HG03108 (cell line): ENCODE results near the gene ALDH3B1.

ENCODE experiments used
- ATAC-seq: cut with Tn5 transposase; IDR thresholded peaks from one replicate; pipeline ENCODE4 v1.9.1; 2021; ENCODE audit warnings: moderate library complexity; ENCODE audit not compliant: unreplicated experiment

Gene ALDH3B1

DNA sequence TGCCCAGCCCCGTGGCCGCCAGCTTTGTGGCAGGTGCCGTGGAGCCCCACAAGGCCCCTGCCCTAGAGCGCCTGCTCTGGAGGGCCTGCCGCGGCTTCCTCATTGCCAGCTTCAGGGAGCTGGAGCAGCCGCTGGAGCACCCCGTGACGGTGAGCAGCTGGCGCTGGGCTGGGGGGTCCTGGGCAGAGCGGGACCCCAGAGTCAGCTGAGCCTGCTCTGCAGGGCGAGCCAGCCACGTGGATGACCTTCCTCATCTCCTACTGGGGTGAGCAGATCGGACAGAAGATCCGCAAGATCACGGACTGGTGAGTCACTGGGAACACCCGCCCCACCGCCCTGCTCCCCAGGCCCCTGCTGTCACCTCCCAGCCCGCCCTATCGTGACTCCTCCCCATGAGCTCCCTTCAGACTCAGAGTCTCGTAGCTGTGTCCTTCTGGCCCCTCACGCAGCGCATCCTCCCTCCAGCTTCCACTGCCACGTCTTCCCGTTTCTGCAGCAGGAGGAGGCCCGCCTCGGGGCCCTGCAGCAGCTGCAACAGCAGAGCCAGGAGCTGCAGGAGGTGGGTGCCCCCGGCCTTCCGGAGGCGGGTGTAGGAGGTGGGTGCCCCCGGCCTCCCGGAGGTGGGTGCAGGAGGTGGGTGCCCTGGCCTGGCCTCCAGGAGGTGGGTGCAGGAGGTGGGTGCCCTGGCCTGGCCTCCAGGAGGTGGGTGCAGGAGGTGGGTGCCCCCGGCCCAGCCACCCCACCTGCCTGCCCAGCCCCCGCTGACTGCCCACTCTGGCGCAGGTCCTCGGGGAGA is 33.4 kb downstream of the ALDH3B1 start:
- no peak for ATAC-seq

- ATAC-seq: no peak
Observed at GRCh38 chr11:68044145-68044813, 34.2 kb downstream of the ALDH3B1 start.

DNA sequence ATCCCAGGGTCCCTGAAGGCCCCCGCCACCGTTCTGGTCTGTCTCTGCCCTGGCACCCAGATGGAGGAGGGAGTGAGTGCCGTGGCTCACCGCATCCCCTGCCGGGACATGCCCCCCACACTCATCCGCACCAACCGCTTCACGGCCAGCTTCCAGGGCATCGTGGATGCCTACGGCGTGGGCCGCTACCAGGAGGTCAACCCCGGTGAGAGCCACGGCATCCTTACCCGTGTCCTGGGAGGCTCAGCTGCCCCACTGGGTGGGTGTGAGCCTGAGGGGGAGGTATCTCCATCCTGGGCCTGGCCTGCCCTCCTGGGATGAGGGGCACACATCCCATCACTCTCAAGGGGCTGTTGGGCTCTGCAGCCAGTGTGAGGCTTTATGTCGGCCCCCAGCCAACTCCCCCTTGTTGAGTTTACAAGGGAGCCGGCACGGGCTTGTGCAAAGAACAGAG is 34.8 kb downstream of the ALDH3B1 start:
- ATAC-seq: no peak

- no peak for ATAC-seq
Observed at GRCh38 chr11:68047437-68048290, 37.5 kb downstream of the ALDH3B1 start.

GRCh38 chr11:68048681-68049508 is 38.8 kb downstream of the ALDH3B1 start:
- no peak for ATAC-seq

DNA sequence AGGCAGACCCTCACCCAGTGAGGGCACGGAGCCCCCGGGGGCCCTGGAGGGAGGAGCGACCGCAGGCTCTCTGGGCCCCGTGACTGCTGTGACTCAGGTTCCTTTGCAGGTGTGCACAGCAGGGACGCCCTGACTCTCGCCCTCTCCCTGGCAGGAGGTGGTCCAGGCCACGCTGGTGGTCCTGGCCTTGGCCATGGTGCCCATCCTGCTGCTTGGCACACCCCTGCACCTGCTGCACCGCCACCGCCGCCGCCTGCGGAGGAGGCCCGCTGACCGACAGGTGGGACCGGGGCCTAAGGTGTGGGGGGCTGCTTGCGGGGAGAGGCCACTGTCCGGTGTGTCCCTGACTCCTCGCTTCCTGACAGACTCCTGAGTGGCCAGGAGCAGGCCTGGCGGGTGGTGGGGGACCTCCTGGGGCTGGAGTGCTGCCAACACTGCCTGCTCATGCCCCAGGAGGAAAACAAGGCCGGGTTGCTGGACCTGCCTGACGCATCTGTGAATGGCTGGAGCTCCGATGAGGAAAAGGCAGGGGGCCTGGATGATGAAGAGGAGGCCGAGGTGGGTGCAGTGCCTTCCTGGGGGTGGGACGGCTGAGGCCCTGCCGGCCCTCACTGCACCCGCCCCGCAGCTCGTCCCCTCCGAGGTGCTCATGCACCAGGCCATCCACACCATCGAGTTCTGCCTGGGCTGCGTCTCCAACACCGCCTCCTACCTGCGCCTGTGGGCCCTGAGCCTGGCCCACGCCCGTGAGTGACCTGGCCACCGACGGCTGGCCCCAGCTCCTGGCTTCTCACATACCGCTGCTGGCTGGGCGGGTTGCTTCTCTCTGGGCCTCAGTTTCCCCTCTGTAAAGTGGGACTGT is 39.6 kb downstream of the ALDH3B1 start:
- ATAC-seq: no peak

DNA sequence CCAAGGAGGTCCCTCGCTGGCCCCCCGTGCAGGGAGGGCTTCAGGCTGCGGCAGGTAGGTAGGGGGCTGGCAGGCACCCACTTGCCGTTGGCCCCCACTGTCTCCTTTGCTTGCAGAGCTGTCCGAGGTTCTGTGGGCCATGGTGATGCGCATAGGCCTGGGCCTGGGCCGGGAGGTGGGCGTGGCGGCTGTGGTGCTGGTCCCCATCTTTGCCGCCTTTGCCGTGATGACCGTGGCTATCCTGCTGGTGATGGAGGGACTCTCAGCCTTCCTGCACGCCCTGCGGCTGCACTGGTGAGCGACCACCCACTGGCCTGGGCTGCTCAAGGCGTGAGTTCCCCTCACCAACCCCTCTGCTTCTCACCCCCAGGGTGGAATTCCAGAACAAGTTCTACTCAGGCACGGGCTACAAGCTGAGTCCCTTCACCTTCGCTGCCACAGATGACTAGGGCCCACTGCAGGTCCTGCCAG is 40.3 kb downstream of the ALDH3B1 start:
- no peak for ATAC-seq

DNA sequence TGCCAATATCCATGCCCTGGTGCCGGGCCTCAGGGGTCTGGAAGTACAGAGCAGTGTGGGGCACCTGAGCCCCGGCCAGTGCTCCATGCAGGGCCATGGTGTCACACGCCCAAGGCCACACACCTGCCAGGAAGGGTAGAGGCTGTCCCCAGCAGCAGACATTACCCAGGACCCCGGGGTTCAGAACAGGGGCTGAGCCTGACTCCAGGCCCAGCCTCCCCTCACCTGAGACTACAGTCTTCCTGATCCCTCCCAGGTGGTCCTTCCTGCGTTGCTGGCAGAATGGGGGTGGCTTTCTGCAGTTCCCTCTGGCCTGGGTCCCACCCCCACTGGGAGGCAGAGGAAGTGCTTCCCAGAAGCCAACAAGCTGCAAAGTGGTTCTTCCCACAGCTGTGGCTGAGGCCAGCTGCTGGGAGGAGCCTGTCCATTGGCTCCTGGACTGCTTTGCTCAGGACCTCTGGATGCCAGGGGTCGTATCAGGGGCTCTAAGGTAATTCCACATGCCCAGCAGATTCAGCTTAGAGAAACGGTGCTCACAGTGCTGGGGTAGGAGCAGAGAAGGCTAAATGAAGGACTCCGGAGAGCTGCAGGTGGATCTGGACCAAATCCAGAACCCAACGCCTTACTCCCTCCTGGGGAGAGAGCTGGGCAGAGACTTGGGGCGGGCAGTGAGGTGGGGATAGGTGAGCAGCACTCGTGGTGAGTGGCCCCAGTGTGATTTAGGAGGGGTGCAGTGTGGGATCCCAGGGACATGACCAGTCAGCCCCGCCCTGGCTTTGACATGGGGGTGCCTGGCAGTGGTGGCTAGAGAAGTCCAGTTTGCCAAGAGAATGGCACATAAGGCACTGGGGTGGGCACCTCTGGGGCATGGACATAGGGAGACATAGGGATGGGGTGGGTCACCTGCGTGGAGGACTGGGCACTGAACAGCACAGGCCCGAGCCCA is 41.3 kb downstream of the ALDH3B1 start:
- no peak for ATAC-seq

- ATAC-seq: no peak
Observed at GRCh38 chr11:68052137-68052873, 42.2 kb downstream of the ALDH3B1 start.

DNA sequence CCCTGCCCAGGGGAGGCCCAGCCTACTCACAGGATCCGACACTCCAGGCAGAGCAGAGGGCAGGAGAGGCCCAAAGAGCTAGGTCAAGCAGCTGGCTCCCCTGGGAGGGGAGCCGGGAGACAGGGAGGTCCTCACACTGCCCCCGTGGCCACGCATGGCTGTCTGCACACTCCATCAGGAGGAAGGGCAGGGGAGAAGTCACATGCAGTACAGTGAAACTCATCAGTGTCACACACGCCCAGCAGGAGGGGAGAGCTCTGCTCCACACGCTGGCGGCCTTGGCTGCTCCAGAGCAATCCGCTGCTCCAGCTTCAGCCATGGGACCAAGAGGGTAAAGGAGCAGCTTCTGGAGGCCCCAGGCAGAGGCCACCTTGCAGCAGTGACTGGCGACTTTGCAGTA is 43.0 kb downstream of the ALDH3B1 start:
- no peak for ATAC-seq

GRCh38 chr11:68053981-68054812 is 44.1 kb downstream of the ALDH3B1 start:
- ATAC-seq: no peak

- no peak for ATAC-seq
Observed at GRCh38 chr11:68056317-68057285, 46.5 kb downstream of the ALDH3B1 start.

- ATAC-seq: no peak
Observed at GRCh38 chr11:68057807-68058206, 47.7 kb downstream of the ALDH3B1 start.

- ATAC-seq: no peak
Observed at GRCh38 chr11:68061508-68061907, 51.4 kb downstream of the ALDH3B1 start.

DNA sequence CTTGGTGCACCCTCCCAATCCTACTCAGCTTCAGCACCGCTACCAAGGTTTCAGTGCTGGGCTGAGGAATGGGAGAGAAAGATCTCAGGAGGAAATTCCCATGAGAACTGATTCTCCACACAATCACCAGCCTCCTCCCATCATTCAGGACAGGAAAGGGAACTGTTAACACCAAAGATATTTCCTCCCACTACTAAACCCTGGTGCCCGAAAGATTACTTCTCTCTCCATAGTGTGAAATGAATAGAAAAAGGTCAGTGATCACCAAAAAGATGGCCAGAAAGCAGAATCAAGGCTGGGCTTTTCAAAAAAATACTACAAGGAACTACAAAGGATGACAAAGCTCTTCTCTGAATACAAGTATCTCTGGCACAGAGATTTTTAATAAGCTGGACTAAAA is 54.8 kb downstream of the ALDH3B1 start:
- ATAC-seq: no peak

- ATAC-seq: no peak
Observed at GRCh38 chr11:68065841-68066240, 55.7 kb downstream of the ALDH3B1 start.
